ENCODE data around the gene TGIF1. TPM values are rescaled to one million over a fixed set of nuclear protein-coding genes. Genes with fewer than 3 reads are reported as not detected.

Gene TGIF1
- total and polyA plus RNA-seq, 10 of the 15 experiments (the other 5 are each of a cell fraction or from before 2014, with no cell fraction given): 1.8 to 8.5 (median 6.4) TPM

- no peak for TF ChIP-seq PRDM15 (CRISPR knock-in tag; IDR thresholded peaks at IDR 0.05)
- TF ChIP-seq HSF1 (IDR thresholded peaks at IDR 0.05; ENCODE audit: low read depth, low read length): no peak
Observed at GRCh38 chr18:3427944-3428343, 22.0 kb upstream of the TGIF1 start (continued).

GRCh38 chr18:3429121-3429520, 20.9 kb upstream of the TGIF1 start:
- SMC1A ChIA-PET (ENCODE audit: uncharacterized antibody, unreplicated experiment): interaction anchor here (0.6 kb wide), 1 partner anchor 406 kb away, joined by 4 read pairs; no protein-coding TSS in a partner anchor
- POLR2A ChIA-PET: no interaction called here
- RAD21 ChIA-PET (ENCODE audit: unreplicated experiment): no interaction called here
- Histone ChIP-seq H3K27me3 (replicated peaks in 1 of 2; ENCODE audit: control insufficient read depth in 2 of 2, insufficient read depth in 2 of 2, low read length in 1 of 2) (no peaks in the 10 kb centered on the region), H3K79me2 (ENCODE audit: control insufficient read depth, insufficient read depth, low read length) (no peaks in the 10 kb centered on the region), H3K4me1 (ENCODE audit: control insufficient read depth, insufficient read depth, low read length) (no peaks in the 10 kb centered on the region), H3K36me3 (ENCODE audit: control insufficient read depth in 2 of 2, insufficient read depth in 2 of 2, low read length in 1 of 2) (no peaks in the 10 kb centered on the region), H3K9me3 (replicated peaks; ENCODE audit: control insufficient read depth, insufficient read depth, low read length) (no peaks in the 10 kb centered on the region), H2AFZ (ENCODE audit: control insufficient read depth, low read depth, low read length) (no peak overlapping the region), H3K4me3 (no peak overlapping the region), H3K4me2 (ENCODE audit: control insufficient read depth, insufficient read depth) (no peak overlapping the region), H3K27ac (ENCODE audit: control insufficient read depth, insufficient read depth) (no peak overlapping the region), H3K9ac (ENCODE audit: control insufficient read depth, insufficient read depth, low read length) (no peak overlapping the region), H4K20me1 (ENCODE audit: control insufficient read depth, insufficient read depth) (no peaks in the 10 kb centered on the region)
- no peak for DNase-seq (ENCODE audit: low read depth, low spot score)
- WGBS (ENCODE audit: insufficient coverage, insufficient replicate concordance, low lambda C conversion rate, missing lambda C conversion rate): 14% methylated on average over 3 of the region's 3 CpGs
- intact Hi-C loops (cut with micrococcal nuclease; ENCODE audit: unreplicated experiment) (no loop called here), in situ Hi-C loops (cut with MboI) (no loop called here)
- FAIRE-seq: no peak
- CTCF ChIA-PET: interaction anchor here (0.6 kb wide), 1 partner anchor 19 kb away, joined by 3 read pairs; no protein-coding TSS in a partner anchor
- no TSS peak for BruUV-seq (replicated peaks)
- TF ChIP-seq NR2F1 (conservative IDR thresholded peaks at IDR 0.05) (no peak), SMARCA5 (IDR thresholded peaks at IDR 0.05) (no peak), IKZF1 (conservative IDR thresholded peaks at IDR 0.05) (no peak), RCOR1 (conservative IDR thresholded peaks at IDR 0.05; ENCODE audit: low read depth, low read length) (no peak), MTA3 (IDR thresholded peaks at IDR 0.05; ENCODE audit: borderline replicate concordance, low read length) (no peak), NBN (IDR thresholded peaks at IDR 0.05) (no peak), ZNF217 (IDR thresholded peaks at IDR 0.05) (no peak), MXI1 (IDR thresholded peaks at IDR 0.05; ENCODE audit: low read depth, low read length) (no peak), CHD1 (IDR thresholded peaks at IDR 0.05; ENCODE audit: low read depth, low read length) (no peak), CHD2 (IDR thresholded peaks at IDR 0.05; ENCODE audit: borderline replicate concordance, low read depth, low read length) (no peak), MTA2 (IDR thresholded peaks at IDR 0.05; ENCODE audit: low read depth) (no peak)
- ATAC-seq: no peak

Measured in GM12878 (cell line).